PFSK-1 (cell line): ENCODE results near the gene RNFT2.

Experiments used
- POLR2AphosphoS5 ChIP-seq: IDR thresholded peaks from 2 replicates; pipeline ENCODE4 v1.6.1; 2012; ENCODE audit warnings: low read depth, mild to moderate bottlenecking, control low read depth, low read length, moderate library complexity
- TF ChIP-seq, protein P1 (sequence below), 2 experiments: IDR thresholded peaks; 2 replicates each; pipeline versions ENCODE4 v1.6.1 to v1.8.0; 2011 to 2012; ENCODE audit warnings: low read depth in 2 of 2, low read length in 2 of 2, control low read depth in 1 of 2, inconsistent platforms in 1 of 2, mild to moderate bottlenecking in 1 of 2, moderate library complexity in 1 of 2; ENCODE audit not compliant: insufficient read depth in 1 of 2

DNA sequence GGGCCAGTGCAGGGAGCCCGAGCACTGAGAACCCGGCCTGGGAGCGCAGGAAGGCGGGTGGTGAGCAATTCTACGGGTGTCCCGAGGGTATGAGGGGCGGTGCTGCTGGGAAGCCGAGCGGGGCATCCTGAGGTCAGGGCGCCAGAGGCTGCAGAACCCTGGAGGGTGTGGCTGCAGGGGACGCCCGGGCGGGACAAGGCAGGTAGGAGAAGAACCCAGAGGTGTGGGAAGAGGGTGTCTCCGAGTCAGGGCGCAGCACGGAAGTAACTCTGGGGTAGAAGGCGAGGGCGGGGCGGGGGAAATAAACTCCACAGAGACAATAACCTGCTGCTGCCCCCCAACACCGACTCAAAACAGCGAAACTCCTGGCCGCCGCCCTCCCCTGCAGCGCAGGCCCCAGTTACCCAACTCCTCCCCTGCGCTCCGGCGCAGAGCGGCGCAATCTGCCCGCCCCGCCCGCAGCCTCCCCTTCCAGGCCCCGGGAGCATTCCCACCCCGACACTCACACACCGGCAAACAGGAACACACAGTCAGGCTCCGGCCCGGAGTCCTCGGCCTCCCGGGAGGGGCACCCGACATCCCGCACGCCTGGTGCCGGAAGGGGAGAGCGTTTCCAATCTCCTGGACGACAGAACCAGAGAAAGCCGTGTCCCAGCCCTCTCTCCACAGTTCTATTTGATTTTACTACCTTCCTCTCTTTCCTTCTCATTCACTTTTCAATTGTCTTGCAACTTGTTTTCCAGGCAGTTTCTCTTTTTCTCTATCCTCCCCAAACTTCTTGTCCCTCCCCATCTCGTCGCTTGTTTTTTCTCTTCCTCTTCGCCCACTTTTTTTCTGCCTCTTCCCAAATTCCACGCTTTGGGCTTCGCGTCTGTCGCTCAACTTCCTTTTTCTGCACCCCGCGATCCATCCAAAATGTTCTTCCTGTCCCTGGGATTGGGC lies 140.7 kb downstream of the RNFT2 start:
- TF ChIP-seq, protein P1, sequence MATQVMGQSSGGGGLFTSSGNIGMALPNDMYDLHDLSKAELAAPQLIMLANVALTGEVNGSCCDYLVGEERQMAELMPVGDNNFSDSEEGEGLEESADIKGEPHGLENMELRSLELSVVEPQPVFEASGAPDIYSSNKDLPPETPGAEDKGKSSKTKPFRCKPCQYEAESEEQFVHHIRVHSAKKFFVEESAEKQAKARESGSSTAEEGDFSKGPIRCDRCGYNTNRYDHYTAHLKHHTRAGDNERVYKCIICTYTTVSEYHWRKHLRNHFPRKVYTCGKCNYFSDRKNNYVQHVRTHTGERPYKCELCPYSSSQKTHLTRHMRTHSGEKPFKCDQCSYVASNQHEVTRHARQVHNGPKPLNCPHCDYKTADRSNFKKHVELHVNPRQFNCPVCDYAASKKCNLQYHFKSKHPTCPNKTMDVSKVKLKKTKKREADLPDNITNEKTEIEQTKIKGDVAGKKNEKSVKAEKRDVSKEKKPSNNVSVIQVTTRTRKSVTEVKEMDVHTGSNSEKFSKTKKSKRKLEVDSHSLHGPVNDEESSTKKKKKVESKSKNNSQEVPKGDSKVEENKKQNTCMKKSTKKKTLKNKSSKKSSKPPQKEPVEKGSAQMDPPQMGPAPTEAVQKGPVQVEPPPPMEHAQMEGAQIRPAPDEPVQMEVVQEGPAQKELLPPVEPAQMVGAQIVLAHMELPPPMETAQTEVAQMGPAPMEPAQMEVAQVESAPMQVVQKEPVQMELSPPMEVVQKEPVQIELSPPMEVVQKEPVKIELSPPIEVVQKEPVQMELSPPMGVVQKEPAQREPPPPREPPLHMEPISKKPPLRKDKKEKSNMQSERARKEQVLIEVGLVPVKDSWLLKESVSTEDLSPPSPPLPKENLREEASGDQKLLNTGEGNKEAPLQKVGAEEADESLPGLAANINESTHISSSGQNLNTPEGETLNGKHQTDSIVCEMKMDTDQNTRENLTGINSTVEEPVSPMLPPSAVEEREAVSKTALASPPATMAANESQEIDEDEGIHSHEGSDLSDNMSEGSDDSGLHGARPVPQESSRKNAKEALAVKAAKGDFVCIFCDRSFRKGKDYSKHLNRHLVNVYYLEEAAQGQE (IDR thresholded peaks at IDR 0.05; ENCODE audit: insufficient read depth in 1 of 2, low read depth in 2 of 2, low read length in 2 of 2), result no peak
- TF ChIP-seq POLR2AphosphoS5, result no peak
